Midbrain (tissue), 1 donor: ENCODE measurements around the gene TCEAL3.
"Not testable (repeated sequence)": the region's sequence is repeated elsewhere in the genome, so short reads cannot be mapped to it uniquely, and the experiment has no call there.

ENCODE experiments used
- DNase-seq: peaks from one replicate; lab custom pipeline; 2025; lab: John Stamatoyannopoulos, UW

The TCEAL3 gene, protein sequence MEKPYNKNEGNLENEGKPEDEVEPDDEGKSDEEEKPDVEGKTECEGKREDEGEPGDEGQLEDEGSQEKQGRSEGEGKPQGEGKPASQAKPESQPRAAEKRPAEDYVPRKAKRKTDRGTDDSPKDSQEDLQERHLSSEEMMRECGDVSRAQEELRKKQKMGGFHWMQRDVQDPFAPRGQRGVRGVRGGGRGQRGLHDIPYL

DNA sequence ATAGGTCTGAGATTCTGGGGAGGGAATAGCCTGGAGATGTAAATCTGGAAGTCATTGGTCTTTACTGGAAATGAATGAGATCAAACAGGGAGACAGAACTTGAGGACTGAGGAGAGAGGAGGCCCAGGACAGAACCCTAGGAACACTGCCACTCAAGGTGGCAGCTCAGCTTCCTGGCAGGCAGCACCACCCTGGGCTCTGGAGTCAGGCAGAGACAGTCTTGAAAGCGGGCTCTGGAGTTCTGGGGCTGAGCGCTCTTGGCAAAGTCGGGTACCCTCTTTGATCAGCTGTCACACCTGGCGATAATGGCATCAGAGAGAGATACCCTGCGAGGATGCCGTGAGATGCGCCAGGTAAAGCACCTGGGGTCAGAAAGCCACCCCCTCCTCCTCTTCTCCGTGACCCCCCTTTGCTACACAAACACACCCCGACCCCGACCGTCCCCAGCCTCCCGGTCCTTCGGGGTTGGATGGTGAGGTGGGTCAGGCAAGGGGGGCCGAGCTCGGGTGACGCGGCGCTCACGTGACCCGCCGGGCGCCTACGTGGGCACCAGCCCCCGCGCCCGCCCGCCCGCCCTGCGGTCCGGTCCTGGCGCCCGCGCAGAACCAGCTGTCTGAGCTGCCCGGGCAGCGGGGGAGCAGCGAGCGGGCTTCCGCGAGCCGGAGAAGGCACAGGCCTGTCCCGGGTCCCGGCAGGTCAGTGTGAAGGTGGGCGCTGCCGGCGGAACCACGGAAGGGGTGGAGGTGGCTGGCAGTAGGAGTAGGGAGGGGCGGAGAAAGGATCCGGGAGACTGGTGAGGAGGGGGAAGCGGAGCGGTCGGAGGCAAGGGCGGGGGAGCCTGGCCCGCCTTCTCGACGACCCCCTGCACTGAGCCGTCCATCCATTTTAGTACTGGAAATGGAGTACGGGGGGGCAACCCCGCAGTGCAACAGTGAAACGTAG is at the start of gene TCEAL3:
TSS of gene TCEAL3 (plus strand) at position 600 of the 942 bp plus-strand sequence. CDS start 1,102 bp downstream, outside the sequence.
- DNase-seq = peak; percentile 47

GRCh38 chrX:103560256-103560655 is 47.5 kb upstream of the TCEAL3 start:
- no peak for DNase-seq

DNA sequence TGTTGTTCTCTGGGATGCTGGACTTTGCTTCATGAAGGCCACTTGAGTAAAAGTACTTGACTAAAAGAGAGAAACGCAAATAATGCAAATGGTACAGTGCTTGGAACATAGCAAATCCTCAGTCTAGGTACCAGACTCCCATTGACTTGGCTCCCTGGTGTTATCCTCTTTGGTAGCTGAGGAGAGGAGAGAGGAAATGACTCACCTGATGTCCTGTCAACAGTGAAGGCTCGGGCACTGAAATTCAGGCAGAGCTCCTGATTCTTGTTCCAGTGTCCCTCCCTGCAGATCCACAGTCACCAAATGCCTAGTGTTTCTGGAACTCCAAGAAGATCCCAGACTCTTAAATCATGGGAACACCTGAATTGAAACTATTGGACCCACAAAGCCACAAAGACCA is 45.0 kb upstream of the TCEAL3 start:
- no peak for DNase-seq

DNA sequence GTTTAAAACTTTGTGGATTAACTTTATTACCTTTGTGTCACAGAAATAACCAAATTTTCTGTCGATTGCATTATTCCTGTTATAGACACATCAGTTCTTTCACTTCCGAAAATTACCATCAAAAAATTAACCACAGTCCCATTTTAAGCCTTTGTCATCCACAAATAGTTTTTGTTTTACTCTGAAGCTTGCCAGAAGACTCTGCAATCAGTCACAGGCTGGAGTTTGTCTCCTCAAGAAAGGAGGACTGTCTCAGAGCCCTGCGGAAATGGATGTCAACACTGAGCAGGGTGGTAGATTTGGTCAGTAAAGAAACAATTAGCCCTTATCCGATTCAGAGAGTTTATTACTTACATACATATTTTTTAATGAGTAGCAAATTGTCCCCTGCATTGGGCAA is 42.6 kb upstream of the TCEAL3 start:
- no peak for DNase-seq

DNA sequence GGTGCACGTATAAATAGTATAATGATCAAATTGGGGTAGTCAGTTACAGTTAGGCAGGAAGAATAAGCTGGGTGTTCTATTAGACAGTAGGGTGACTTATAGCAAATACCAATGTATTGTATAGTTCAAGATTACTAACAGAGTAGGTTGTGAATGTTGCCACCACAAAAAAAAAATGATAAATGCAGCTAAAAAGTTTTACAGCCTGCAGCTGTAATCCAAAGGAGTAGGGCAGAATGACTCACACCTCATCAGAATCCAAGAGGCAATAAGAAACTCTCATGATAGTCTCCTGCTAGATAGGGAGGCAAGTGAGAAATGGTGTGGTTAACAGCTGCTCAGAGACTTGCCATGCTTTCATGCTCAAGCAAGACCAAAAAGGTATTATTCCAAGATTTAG is 42.0 kb upstream of the TCEAL3 start:
- no peak for DNase-seq

- no peak for DNase-seq
Measured at GRCh38 chrX:103571121-103571520, 36.6 kb upstream of the TCEAL3 start.

DNA sequence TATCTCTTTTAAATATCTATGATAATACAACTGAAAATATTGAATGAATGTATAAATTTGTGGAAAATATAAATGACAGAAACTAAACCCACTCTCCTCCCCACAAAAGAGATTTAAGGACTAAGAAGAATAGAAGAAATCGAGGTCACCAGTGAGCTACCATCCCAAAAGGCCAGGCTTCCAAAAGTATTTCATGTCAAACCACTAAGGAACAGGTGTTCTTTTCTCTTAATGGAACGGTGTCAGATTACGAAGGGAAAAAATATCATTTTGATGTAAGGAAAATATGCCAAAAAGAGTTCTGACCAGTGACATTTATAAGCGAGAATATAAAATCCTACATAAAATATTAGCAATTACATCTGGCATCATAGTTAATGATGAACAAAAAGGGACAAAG is 36.0 kb upstream of the TCEAL3 start:
- no peak for DNase-seq

GRCh38 chrX:103573202-103573601 is 34.6 kb upstream of the TCEAL3 start:
- no peak for DNase-seq

- DNase-seq = no peak
Measured at GRCh38 chrX:103584596-103584995, 23.2 kb upstream of the TCEAL3 start.

DNA sequence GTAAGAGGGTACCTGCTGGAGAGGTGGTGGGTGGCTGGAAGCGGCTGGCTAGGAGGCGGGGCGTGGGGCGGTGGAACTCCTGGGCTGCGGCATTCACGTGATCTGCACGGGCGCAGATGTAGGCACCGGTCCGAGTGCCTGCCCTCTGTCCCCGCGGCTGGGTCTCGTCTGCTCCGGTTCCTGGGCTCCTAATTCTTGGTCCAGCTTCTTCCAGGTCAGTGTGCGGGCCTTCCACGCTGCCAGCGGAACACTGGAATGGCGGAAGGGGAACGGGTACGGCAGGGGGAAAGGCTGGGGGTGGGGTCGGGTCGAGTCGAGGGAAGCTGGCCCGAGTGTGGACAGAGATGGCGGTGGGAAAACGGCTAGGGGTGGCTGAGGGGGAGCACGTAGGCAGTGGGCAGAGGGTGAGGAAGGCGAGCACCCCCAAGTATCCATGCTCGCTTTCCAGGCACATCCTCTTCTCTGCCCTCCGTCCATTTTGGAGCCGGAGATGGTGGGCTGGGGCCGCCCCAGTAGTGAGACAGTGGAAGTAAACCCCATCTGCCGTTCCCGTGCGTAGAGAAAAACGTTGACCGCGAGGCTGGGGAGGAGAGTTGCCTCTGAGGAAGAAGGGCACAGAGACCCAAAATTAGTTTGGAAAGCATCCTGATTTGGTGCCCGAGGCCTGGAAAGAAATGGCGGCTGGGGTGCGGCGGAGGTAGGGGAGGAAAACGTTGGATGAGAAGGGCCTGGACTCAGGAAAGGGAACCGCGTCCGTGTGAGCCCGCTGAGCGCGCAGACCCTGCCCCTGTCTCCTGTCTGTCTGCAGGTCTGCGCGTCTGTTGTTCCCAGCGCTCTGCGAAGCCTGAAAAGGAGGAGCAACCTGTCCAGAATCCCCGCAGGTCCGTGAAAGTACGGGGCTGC is 22.1 kb upstream of the TCEAL3 start, which contains the start of gene TCEAL4:
TSS of gene TCEAL4 (plus strand) at position 105 of the 903 bp plus-strand sequence. CDS start 1,161 bp downstream, outside the sequence.
- peak; percentile 29 for DNase-seq

DNA sequence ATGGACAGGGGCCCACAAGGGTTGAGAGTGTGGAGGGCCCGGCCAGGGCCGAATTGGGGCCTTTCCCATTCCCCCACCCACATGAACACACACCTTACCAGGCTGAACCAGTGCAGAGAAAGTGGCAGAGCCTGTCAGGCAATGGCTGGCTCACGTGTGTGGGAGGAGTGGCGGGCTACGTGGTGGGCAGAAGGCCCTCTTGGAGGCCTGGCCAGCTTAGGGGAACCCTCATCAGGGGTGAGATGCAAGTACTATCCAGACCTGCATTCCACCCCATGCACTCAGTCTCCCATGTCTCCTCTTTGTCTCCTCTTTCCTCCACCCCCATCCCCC is 21.5 kb upstream of the TCEAL3 start:
- peak; percentile 7 for DNase-seq

- DNase-seq = no peak
Measured at GRCh38 chrX:103586659-103587058, 21.1 kb upstream of the TCEAL3 start.

- DNase-seq = not testable (repeated sequence)
Measured at GRCh38 chrX:103592295-103592694, 15.5 kb upstream of the TCEAL3 start.

- not testable (repeated sequence) for DNase-seq
Measured at GRCh38 chrX:103595202-103595601, 12.6 kb upstream of the TCEAL3 start.

- no peak for DNase-seq
Measured at GRCh38 chrX:103608306-103608963, 672 bp downstream of the TCEAL3 start.

- DNase-seq = no peak
Measured at GRCh38 chrX:103610282-103610681, 2.5 kb downstream of the TCEAL3 start.

- no peak for DNase-seq
Measured at GRCh38 chrX:103613362-103613890, 5.7 kb downstream of the TCEAL3 start.

GRCh38 chrX:103614999-103615398 is 7.2 kb downstream of the TCEAL3 start:
- DNase-seq = no peak

DNA sequence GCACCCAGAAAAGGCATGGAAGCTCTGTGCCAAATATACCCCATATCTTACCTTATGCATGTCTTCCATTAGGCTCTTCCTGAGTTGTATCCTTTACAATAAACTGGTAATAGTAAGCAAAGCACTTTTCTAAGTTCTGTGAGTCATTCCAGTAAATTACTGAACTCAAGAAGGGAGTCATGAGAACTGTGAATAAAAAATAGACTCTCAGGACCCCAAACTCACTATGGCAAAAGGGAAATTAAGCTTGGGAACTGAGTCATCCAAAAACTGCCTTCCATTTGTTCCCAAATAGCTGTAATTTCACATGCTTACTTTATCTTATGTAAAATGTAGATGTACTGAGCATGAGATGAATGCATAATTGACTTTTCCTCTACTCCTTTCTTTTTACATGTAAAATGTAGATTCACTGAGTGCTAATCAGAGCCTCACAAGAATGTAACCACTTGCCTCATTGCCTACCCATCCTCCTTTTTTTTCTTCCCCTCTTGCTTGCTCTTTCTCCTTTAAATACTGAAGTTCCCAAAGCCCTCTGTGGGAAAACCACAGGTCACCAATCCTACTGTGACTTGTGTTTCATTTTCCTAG is 8.1 kb downstream of the TCEAL3 start:
- DNase-seq = no peak

GRCh38 chrX:103616676-103617186 is 9.0 kb downstream of the TCEAL3 start:
- no peak for DNase-seq

DNA sequence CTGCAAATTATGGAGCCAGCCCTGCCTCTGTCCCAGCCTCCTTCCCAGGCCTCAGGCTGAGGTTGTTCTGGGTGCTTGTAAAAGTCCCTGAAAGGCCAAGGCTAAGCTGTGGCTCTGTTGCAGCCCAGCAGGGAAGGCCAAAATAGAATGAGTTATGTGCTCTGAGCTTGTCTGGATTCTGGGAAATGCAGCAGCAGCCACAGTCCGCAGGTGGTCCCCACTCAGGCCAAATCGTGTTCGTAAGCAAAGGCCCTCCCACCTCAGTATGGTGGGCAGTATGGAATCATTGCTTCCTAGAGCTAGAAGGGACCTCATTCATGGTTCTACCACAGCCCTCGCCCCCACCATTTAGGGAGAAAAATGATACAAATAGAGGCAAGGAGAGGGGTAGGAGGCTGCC is 16.3 kb downstream of the TCEAL3 start:
- DNase-seq = no peak
